ENCODE data around the gene LCLAT1.

The LCLAT1 gene

DNA sequence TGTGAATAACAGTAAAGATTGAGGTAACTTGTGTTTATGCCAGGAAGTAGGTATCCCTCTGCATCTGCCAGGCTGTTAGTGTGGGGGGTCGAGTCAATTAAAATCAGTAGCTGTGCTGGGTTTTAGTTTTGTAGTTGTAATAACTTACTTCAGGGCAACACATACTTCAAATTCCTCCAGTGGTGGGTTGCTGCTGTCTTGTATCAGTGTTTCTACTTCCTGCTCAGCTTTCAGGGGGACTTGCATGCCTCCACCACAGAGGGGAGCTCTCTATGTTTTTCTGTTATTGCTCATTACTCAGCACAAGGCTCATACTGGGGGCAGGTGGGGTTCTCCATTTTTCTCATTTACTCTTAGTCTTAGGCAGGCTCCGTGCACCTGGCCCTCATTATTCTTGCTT lies 223.4 kb downstream of the LCLAT1 start:
- DNase-seq (ENCODE audit: low read depth, low spot score) = no peak

DNA sequence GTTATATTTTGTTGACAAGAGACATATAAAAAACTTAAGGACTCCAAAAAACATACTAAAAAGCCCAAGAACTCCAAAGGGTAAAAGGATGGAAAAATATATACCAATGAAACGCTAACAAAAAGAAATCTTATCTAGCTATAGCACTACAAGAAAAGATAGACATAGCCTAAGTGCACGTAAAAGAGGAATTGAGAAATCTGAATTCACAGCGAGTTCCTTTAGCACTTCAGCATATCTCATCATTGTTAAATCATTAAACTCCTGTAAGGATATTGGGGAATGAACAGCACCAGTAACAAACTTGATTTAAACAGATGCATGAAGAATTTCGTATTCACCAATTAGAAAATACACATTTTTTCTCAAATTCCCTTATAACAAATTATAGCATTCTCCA lies 226.1 kb downstream of the LCLAT1 start:
- no peak for DNase-seq (ENCODE audit: low read depth, low spot score)

DNA sequence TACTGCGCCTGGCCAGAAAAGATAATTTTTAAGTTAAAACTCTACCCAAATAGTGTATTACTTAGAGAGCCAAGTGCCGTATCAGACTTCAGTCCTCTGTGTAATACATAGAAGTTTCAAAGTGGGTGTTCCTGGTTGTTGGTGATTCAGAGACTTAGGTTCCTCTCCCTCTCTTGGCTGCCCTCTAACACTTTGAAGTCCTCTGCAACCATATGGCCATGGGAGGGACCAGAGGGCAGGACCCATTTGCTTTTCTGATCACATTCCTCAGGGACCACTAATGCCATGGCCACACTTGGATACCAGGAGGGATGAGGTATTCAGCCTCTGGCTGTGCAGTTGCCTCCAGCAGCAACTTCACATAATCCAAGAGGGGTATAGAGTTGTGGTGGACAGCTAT lies 228.7 kb downstream of the LCLAT1 start:
- DNase-seq (ENCODE audit: low read depth, low spot score) = no peak

DNA sequence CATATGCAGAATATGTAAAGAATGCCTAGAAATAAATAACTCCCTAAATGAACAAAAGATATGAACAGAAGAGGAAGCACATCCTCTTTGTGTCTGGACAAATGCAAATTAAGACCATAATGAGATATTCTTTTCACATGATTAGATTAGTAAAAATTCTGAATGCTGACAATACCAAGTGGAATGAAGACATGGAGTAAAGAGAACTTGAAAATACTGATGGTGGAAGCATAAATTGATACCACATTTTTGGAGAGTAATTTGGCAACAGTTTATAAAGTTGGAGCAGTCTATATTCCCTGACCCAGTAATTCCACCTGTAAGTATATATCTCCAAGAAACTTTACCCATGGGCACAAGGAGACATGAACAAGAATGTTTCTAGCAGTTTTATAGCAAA lies 230.2 kb downstream of the LCLAT1 start:
- no peak for DNase-seq (ENCODE audit: low read depth, low spot score)

DNA sequence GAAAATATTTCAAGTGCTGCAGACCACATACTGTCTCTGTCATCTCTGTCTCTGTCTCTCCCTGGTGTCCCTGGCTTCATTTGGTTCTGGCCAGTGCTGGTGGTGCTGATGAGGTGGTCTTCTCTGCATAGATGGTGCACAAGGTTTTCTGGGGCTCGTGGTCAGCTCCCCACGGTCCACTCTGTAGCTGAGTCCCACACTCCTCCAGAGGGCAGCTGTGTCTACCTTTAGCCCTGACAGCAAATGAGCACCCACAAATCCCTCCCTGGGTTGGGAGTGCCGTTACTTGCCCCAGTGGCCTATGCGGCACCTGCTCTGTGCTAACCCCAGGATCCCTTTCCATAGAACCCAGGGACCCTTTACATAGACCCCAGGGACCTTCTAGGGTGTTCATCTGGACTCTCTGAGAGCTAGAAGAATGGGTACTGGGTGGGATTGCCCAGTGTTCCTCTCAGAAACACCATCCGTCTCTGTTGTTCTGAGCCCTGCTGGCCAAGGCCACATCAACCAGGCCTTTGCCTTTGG lies 230.9 kb downstream of the LCLAT1 start:
- no peak for DNase-seq (ENCODE audit: low read depth, low spot score)

DNA sequence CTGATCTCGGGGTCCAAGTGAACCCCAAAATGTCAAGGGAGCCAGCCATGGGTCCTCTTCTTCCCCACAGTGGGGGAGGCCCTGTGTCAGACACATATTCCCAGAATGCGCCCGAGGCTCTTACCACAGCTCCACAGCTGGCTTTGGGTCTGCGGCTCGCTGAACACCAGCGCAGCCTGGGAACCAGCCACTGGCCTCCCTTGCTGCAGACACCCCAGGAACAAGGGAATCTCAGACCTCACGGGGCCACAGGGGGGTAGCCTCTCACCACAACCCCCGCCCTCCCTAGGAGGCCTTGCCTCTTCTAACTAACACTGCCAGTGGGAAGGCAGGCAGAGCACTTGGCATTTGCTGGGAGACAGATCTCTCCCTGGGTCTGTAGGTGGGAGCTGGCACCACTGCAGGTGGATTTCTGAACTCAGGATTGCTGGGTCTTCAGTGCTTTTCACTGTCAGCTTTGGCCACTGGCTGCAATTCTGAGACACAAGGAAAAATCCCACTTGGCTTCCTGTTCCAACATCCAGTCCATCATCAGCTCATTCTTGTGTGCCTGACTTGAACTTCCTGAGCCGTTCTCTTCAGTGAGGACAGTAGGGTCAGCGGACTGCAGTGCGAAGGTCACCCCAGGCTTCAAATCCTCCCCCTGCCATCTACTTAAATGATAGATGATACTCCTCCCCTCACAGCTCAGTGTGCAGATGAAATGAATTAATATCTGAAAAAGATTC lies 231.5 kb downstream of the LCLAT1 start:
- no peak for DNase-seq (ENCODE audit: low read depth, low spot score)

DNA sequence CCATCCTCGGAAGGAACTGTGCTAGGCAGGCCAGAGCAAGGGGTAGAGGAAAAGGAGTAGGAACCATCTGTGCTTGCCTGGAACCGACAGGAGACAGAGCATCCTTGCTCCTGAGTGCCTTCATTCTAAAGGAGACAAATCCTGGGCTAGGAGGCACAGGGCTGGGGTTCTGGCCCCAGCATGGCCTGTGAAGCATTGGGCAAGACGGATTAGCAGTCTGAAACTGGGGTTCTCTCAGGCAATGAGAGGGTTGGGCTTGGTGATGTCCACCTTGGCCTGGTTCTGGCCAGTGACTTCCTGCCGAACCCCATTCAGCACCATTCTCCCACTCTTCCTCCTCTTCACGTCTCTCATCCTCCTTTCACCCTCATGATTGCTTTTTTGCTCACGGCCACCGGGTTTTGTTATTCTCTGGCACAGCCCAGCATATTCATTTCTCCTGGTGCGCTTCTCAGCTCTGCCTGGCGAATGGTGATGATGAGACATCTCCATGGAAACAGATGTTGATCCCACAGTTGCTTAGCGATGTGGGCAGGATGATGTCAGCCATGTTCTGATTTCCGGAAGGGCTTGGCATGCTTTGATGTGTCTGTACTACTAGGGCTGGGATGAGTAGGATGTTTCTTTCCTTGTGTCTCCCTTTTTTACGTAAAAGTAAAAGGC lies 232.5 kb downstream of the LCLAT1 start:
- no peak for DNase-seq (ENCODE audit: low read depth, low spot score)

DNA sequence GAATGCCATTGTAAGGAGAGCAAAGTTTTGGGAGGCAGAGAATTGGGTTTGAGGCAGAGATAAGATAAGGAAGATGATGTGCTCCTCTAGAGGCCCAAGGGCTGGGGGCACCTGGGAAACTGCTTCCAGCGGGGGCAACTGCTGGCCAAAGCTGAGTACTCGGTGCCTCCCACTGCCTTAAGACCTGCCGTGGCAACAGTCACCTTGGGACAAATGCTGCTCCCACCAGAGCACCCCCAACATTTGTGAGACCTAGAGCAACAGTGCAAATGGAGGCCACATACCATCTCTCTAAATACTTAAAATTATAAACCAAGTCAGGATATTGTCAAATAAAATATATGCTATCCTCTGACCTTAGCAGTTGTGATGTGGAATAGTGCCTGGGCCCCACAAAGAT lies 233.1 kb downstream of the LCLAT1 start:
- no peak for DNase-seq (ENCODE audit: low read depth, low spot score)

DNA sequence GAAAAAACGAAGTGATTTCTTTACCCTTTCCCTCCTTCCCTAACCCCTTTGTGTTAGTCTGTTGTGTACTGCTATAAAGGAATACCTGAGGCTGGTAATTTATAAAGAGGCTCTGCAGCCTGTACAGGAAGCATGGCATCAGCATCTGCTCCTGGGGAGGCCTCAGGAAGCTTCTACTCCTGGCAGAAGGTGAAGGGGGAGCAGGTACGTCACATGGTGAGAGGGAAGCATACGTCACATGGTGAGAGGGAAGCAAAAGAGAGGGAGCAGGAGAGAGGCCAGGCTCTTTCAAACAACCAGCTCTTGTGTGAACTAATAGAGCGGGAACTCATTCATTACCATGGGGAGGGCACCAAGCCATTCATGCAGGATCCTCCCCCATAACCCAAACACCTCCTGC lies 234.0 kb downstream of the LCLAT1 start:
- no peak for DNase-seq (ENCODE audit: low read depth, low spot score)

DNA sequence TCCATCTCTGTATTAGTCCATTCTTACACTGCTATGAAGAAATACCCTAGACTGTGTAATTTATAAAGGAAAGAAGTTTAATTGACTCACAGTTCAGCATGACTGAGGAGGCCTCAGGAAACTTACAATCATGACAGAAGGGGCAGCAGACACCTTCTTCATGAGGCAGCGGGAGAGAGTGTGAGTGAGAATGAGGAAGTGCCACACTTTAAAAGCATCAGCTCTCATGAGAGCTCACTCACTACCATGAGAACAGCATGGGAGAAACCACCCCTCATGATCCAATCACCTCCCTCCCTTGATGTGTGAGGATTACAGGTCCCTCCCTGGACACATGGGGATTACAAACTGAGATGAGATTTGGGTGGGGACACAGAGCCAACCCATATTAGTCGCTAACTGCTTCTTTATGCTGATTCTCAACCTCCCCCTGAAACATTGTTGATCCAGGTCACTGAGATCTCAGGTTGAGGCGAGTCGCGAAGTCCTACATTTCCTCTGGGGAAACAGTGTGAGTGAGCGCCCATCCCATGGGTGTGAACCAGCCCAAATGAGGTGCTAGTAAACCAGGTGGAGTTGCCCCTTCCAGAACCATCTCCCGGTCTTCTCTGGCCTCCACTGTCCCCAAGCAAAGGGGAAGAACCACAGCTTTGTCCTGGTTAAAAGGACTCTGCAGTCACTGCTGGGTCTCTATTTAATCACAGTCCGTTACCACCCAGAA lies 236.3 kb downstream of the LCLAT1 start:
- no peak for DNase-seq (ENCODE audit: low read depth, low spot score)

DNA sequence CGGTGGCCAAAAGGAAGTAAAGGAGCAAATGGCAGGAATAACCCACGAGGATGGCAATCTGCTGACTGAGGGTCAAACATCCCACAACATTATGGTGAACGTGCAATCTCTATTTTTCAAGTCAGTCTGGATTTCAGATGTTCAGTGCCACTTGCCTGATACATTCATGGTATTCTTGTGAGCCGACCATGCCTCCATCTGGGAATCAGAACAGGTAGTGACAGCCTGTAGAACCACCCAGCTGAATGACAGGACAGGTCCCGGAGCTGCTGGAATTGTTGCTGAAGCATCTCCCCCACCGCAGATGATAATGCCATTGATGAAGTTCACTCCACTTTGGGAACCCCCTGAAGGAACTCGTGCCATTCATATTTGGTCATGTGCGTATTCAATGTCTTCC lies 237.0 kb downstream of the LCLAT1 start:
- DNase-seq (ENCODE audit: low read depth, low spot score) = no peak

DNA sequence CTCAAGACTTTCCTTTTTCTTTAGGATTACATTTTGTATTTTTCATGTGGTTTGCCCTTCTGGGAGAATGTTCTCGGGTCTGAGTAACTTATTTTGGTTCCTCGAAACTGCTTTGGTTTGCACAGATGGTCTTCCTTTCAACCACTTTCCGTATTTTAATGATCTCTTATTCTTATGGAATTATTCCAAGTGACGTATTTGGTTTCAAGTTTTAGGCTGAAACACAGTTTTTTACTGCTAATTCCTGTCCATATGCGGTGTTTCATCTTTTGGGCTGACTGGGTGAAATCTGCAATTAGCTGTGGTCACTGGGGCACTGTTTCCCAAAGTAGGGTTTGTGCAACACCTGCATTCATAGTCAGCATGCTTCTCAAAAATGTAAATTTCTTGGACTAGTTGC lies 237.5 kb downstream of the LCLAT1 start:
- no peak for DNase-seq (ENCODE audit: low read depth, low spot score)

DNA sequence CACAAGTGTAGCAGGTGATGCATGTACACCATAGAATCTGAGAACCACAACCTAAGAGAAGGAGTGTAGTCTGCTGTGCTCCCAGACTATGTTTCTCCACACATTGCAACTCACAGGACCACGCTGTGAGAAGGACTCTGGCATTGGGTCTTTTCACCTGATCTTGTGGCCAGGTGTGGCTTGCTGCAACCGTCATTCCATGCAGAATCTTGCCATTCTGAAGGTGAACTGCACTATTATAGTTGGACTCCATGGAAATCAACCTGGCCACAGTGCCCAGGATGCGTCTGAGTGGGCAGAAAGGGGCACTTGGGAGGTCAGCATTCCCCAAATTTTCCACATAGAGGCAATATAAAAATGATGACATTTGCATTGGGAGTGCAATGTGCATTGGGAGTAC lies 237.9 kb downstream of the LCLAT1 start:
- no peak for DNase-seq (ENCODE audit: low read depth, low spot score)

DNA sequence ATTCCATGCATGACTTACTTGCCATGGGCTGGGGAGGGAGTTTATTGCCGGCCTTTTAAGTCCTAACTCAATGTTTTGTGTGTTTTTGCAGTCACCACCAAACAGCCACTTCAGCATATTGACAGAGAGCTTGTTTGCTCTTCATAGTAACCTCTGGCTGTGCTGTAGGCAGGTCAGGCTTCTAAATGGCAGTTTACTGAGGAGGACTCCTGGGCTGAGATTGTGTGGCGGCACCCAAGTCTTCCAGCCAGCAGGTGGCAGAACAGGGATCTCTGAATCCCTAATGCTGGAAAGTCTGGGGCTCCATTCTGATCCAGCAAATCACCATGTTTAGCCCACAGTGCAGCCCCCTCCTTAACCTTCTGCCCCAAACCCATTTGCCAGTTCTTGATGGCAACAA lies 239.0 kb downstream of the LCLAT1 start:
- DNase-seq (ENCODE audit: low read depth, low spot score) = no peak

DNA sequence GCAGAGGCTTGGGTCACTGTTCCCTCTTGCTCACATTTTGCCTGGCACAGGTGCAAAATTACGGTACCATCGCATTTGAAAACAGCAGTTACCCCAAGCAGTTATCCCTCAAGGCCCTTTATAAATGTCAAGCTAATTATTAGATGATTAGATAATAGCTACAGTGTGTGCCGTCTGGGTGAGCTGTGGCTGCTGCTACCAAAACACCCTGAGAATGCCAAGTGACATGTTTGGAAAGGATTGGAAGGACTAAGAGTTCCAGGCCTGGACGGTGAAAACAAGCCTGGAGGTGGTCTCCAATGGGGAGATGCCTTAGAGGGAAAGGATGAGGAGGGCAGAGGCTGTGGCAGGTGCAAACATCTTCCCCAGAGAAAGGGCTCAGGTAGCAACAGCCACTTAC lies 239.6 kb downstream of the LCLAT1 start:
- no peak for DNase-seq (ENCODE audit: low read depth, low spot score)

DNA sequence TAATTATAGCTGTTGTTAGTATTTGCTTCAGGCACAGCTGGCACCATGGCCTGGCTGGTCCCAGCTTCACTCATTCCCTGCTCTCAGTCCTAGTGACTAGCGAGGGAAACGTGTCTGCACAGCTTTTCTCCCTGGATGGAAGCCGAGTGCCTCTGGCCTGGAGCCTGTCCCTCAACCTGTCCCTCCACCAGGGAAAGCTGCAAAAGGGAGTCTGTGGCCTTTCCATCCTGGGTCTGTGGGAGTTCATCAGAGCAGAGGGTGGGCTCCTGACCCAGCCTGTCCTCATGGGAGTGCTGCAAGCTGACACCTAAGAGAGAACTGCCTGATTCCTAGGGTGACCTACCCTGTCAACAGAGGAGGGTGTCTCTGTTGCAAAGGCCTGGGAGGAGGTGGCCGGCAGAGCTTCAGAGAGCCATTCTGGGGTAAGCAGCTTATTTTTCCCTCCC lies 241.9 kb downstream of the LCLAT1 start:
- DNase-seq (ENCODE audit: low read depth, low spot score) = no peak

DNA sequence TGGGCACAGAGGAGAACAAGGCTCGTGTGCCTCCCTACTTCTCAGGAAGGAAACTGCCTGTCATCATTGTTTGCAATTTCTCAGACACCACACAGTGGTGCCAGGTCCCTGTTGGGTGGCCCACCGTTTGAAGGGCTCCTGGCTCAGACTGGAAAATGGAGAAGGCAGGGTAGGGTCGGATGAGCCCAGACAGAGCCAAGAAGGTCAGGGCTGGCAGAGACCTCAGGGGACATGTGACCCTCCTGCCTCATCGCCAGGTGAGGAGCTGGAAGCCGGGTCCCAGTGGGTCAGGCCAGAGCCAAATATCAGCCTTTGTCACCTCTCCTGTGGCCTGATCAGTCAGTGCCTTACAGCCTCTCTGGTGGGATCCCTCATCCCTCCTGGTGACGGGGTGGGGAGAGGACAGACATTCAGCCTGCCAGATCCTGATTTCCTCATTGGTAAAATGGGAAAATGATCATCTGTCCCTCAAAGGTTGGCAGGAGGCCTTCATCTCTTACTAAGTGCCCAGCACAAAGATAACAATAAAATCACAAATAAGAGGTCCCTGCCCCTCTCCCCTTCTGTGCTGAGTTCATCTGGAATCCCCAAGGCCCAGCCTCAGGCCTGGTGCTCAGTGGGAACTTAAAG lies 242.6 kb downstream of the LCLAT1 start:
- DNase-seq (ENCODE audit: low read depth, low spot score) = no peak

DNA sequence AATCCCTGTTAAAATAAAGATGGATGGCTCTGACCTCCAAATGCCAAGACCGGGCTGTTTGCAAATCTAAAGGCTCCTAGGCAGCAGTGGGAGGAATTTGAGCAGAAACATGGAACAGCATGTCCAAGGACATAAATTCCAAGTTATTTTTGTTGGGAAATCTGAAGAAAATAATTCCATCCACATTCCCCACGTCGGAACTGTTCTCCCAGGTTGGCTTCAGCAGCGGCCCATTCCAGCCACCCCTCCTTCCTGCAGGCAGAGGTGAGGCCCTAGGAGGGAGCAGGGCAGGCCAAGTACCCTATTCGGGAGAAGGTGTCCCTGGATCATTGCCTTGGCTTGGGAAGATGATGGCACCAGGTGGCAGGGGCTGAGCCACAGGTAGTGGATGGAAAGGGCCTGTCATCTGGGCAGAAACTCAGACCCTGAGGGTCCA lies 243.1 kb downstream of the LCLAT1 start:
- DNase-seq (ENCODE audit: low read depth, low spot score) = no peak

DNA sequence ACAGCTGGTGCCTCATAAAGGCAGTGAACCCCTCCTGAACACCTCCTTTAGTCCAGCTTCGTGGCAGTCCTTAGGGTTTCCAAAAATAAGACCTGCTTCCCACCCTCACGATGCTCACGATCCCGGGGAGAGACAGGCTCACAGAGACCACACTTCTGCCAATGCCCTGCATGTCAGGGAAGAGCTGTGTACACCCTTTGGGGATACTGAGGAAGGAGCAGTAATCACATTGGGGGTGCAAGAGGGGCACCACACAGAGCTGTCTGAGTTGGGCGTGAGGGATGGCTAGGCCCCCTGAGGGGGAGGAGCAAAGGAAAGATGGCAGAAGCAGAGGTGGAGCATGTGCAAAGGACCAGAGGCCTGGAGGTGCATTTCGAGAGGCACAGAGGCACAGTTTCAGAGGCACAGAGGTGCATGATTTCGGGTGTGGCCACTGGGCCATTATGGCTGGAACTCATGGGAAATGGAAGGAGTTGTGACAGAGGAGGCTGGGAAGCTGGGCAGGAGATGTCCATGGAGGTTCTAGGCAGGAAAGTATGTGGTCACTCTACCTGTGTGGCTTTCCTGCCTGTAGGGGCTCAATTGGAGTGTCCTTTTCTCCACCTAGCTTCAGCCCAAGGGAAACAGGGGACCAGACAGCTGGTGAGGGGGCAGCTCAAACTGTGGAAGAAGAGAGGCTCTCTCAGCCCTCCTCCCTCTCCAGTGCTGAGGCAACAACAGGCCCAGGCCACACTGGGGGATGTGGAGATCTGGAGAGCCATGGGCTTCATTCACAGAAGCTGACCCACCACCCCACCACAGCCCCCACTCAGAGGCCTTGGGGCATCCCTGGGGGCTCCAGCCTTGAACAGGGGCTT lies 244.3 kb downstream of the LCLAT1 start:
- DNase-seq (ENCODE audit: low read depth, low spot score) = no peak

DNA sequence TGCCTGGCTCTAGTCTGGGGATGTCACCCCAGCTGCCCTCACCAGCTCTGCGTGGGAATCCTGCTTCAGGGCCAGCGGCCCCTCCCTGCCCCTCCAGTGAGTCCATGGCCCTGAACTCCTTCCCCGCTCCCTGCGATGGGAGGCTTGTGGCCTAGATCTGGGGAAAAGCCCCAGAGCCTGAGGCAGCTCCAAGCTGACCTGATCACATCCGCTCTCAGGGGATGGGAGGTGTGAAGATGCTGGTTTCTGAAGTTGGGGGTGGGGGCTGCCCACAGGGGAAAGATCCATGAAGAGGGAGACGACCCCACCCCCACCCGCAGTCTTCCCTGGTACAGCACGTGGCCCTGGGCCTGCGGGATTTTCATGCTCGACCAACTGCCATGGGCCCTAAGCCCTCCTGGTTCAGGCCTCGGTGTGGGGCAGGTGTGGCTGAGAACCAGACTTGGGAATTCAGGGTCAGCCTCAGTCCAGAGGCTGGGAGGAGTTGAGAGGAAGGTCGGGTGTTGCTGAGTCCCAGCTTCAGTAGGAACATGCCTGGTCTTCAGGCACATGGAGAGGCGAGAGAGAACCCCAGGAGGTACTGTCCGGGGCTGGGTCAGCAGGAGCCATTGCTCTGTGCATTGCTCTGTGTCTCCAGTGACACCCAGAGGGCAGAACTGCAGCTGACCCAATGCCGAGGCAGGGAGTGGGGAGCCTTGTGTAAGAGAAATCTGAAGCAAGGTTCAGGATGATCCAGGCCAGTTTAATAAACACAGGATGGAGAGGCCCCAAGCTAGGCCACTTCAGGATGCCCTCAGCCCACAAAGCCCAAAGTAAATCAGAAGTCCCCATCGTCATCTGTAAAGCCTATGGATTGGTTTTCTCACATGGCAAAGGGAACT lies 245.1 kb downstream of the LCLAT1 start:
- DNase-seq (ENCODE audit: low read depth, low spot score) = no peak

Measured in smooth muscle cell of the brain vasculature (primary cell).